C4-2B (cell line): ENCODE results near the gene RPTOR.

ENCODE experiments used
- H3K27ac ChIP-seq: fragments of 450-650 bp; 2 replicates; pipeline ENCODE4 v1.5.1; 2017
- CTCF ChIP-seq: fragments of 450-650 bp; conservative IDR thresholded peaks from 2 replicates; pipeline ENCODE4 v1.5.1; 2017; ENCODE audit warnings: mild to moderate bottlenecking
- ZFX ChIP-seq: fragments of 450-650 bp; IDR thresholded peaks from 2 replicates; pipeline ENCODE4 v1.6.1; 2017

Gene RPTOR

GRCh38 chr17:80884811-80885210 is 340.2 kb downstream of the RPTOR start:
- no peak overlapping the region for H3K27ac ChIP-seq
- TF ChIP-seq ZFX (no peak), CTCF (no peak)

- no peak for TF ChIP-seq ZFX
- TF ChIP-seq CTCF, result no peak
- no peak overlapping the region for H3K27ac ChIP-seq
Observed at GRCh38 chr17:80885947-80886582, 341.4 kb downstream of the RPTOR start.

GRCh38 chr17:80886641-80887573 is 342.3 kb downstream of the RPTOR start:
- no peak for TF ChIP-seq ZFX
- TF ChIP-seq CTCF, result no peak
- no peak overlapping the region for H3K27ac ChIP-seq

- no peak overlapping the region for H3K27ac ChIP-seq
- TF ChIP-seq CTCF (no peak), ZFX (no peak)
Observed at GRCh38 chr17:80887639-80888175, 343.1 kb downstream of the RPTOR start.

GRCh38 chr17:80888276-80889160 is 343.9 kb downstream of the RPTOR start:
- TF ChIP-seq CTCF, result no peak
- TF ChIP-seq ZFX, result no peak
- no peak overlapping the region for H3K27ac ChIP-seq

- no peak overlapping the region for H3K27ac ChIP-seq
Observed at GRCh38 chr17:80889231-80890195, 344.9 kb downstream of the RPTOR start.

More at GRCh38 chr17:80889231-80890195, 344.9 kb downstream of the RPTOR start:
- TF ChIP-seq ZFX (no peak), CTCF (no peak)
